GM21367 (cell line): Measurements from ENCODE around the gene LPCAT3.
A peak's percentile ranks its signal among the peaks of the same experiment; 100 is the strongest.

Experiments used
- ATAC-seq: cut with Tn5 transposase; IDR thresholded peaks from one replicate; pipeline ENCODE4 v1.9.1; 2021; ENCODE audit not compliant: unreplicated experiment

Gene LPCAT3

GRCh38 chr12:7001921-7002591, 16.2 kb downstream of the LPCAT3 start:
- no peak for ATAC-seq

DNA sequence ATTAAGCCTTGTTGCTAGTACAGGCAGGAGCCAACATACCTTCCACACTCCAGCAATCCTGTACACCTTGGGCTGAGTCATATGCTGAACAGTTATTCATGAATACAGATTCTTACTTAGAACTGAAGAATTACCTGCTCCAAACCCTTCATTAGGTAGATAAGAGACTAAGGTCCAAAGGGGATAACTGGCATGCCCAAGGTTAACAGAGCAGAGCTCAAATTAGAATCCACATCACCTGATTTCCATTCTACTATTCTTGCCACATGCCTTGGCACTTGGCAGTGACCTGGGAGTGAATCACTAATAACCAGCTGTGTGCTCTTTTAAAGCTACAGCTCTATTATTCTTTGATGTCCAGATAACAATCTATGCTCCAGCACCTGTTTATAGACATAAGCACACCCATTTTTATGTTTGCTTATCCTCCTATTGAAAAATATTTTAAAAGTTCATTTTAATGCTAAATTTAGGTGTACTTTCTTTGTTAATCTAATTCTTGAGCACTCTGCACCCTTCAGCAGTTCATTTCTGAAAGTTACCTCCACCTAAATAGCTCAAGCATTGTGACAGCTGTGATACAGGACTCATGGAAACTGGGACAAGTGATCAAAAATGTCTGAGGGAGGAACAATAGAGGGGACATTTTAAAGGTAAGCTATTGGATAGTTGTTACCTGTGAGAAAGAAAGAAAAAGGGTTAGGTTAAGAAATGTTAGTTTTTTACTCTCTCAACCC, 19.4 kb downstream of the LPCAT3 start:
- no peak for ATAC-seq

DNA sequence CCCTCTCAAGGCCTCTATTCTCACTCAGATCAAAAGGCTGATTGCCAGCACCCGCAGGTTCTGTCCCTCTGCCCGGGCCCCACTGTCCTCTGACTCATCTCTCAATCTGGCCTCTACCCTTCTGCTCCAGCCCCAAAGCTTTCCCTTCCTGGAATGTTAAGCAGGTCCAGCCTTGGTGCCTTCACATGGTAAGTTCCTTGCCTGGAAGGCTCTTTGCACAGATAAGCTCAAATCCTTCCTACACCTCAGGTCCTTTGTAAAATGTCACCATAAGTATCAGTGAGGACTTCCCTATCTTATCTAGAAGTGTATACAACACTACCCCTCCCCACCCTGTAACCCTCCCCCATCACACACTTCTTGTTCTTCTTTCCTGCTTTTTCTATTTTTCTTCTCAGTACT, 22.2 kb downstream of the LPCAT3 start:
- no peak for ATAC-seq

DNA sequence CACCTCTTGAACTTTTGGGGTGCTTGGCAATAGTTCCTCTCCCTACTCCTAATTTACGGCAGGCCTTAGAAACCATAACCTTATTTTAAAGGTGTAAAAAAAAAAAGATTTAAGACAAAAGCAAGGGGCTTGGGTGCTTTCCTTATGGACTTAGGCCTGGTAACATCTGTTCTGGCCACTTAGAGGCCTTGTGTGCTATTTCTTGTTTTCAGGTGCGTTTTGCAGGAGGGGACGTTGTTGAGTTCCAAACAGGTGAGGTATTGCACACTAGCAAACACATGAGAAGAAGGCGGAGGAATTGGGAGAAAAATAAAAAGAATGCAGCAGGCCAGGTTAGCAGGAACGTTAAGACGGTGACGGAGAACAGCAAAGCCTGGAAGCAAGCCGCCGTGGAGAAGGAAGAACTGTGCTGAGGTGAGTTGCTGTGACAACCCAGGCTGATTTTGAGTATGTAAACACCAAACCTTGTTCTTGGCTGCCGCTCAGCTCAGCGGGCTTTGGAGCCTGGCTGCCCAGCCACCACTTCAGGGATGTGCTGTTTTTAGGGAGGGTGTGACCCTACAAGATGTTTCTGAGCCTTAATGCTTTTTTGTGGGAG, 30.2 kb downstream of the LPCAT3 start:
- no peak for ATAC-seq

DNA sequence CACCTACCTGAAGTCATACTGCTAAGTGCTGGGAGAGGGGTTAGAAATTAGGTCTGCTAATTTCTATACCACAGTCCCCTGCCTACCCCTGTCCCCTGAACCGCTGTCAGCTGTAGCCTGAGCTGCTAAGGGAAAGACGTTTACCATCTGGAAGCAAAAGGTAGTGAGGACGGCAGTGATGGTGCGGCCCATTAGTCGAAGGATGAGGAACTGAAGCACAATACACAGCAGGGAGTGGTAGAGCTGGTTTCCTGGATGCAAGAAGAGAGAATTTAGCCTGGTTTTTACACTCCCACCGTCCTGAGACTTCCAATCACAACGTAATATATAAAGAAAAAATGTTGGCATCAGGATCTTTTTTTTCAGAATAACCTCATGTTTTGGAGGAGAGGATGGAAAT, 35.7 kb downstream of the LPCAT3 start:
- ATAC-seq = no peak

- ATAC-seq = no peak
Measured at GRCh38 chr12:6981152-6982052, 36.9 kb downstream of the LPCAT3 start.

DNA sequence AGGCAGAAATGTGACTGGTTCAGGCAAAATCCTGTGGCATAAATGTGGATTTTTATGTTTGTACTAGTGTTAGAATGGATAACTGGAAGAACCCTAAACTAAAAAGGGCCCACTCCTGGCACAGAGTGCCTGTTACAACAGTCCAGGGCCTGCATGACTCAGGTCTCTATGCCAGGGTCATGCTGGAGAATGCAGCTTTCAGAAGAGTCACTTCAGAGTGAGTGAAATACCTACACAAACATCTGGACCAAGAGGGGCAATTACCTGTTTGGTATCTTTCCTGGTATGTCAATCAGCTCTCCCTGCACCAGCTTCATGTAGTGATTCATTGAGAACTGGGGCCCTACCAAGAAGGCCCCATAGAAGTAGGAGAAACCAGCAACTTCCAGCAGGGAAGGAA, 37.5 kb downstream of the LPCAT3 start:
- no peak for ATAC-seq

DNA sequence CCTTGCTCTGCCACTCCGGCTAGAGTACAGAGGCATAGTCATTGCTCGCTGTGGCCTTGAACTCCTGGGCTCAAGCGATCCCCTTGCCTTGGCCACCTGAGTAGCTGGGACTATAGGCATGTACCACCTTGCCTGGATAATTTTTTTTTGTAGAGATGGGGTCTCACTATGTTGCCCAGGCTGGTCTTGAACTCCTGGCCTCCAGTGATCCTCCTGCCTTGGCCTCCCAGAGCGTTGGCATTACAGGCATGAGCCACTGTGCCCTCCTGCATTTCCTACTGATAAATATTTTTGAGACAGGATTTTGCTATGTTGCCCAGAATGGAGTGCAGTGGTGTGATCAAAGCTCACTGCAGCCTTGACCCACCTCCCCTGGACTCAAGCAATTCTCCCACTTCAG, 38.2 kb downstream of the LPCAT3 start:
- ATAC-seq = no peak

GRCh38 chr12:6979453-6979852, 38.8 kb downstream of the LPCAT3 start:
- ATAC-seq = no peak

DNA sequence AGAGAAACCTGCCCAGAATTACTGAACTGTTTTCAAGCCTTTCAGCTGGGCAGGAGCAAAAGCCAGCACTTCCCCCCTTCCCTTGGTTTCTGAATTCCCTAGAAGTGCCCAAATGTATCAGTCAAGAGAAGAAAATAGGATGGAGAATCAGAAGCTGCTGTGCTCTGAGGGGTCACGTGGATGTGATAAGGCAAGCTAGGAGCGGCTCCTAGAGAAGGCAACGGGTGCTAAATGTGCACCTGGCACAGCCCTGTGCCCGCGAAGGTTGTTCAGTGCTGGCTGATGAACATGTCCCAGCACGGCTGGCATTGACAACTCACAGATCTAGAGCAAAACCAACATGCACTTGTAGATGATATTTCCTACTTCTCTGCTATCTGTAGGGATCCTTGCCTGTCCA, 39.3 kb downstream of the LPCAT3 start:
- no peak for ATAC-seq

GRCh38 chr12:6978611-6979011, 39.7 kb downstream of the LPCAT3 start:
- ATAC-seq = no peak

- no peak for ATAC-seq
Measured at GRCh38 chr12:6978188-6978587, 40.1 kb downstream of the LPCAT3 start.

DNA sequence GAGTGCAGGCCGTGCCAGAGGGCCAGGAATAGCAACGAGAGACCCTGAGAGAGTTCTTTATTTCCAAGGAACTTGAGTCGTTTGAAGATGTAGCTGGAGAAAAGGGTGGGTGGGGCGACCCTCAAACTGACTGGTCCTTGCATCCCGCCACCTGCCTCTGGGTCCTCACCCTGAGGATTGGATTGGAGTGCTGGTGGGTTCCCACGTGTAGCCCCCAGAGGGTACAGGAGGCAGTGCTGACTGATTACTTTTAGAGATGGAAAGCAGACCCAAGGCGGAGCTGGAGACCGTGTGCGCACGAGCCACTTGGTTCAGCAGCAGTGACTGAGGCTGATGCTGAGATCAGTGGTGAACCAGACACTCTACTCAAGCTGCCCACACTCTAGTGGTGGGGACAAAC, 40.6 kb downstream of the LPCAT3 start:
- no peak for ATAC-seq

DNA sequence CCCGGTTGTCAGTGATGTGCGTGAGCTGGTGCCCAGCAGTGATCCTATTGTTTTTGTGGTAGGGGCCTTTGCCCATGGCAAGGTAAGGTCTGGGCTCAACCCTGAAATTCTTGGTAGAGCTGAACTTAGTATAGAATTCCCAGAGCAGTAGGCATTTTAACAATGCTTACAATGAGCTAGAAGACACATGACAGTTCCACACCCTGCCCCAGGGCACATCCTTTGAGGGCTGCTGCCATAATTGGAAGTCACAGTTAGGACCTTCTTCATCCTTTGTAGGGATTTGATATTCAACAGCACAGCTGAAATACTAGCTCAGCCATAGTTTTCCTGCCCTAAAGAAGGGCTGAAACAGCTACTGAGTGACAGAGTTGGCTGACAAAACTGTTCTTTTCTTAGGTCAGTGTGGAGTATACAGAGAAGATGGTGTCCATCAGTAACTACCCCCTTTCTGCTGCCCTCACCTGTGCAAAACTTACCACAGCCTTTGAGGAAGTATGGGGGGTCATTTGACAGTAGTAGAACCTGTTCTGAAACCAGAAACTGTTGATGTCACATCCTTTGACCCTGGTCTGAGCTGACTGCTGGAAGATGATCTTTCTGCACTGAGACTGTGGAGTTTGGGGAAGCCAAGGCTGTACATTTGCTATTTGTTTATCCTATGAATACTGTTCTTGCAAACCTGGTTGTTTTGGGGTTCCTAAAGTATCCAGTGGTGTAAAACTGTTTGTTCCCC, 42.8 kb downstream of the LPCAT3 start:
- no peak for ATAC-seq

- no peak for ATAC-seq
Measured at GRCh38 chr12:6974180-6974579, 44.1 kb downstream of the LPCAT3 start.

- ATAC-seq = peak; percentile 4
Measured at GRCh38 chr12:6970096-6970527, 48.2 kb downstream of the LPCAT3 start.

GRCh38 chr12:6968426-6968825, 49.9 kb downstream of the LPCAT3 start:
- no peak for ATAC-seq

DNA sequence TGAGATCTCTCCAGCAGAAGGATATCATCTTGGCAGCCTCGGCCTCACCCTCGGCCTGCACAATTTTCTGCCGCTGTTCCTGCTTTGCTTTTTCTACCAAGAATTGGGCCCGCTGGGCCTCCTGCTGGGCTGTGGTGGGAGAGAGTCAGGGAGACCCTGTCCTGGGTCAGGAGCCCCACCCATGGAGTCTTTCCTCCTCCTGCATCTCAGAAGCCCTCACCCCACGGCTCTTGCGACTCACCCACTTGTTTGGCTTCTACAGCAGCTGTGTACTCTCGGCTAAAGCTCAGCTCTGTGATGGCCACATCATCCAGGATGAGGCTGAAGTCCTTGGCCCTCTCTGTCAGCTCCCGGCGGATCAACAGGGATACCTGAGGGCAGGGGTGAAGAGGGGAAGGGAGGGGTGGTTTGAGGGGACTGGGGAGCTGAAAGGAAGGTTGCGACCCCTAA, 50.6 kb downstream of the LPCAT3 start:
- ATAC-seq = no peak

- no peak for ATAC-seq
Measured at GRCh38 chr12:6966351-6966750, 51.9 kb downstream of the LPCAT3 start.

GRCh38 chr12:6965714-6966113, 52.6 kb downstream of the LPCAT3 start:
- ATAC-seq = no peak
